Breast epithelium (tissue), 3 donors: ENCODE results near the gene SLC25A45.
A peak's percentile ranks its signal among the peaks of the same experiment; 100 is the strongest.

ENCODE experiments used
- POLR2A ChIP-seq: fragments of 450-650 bp; IDR thresholded peaks from one replicate; pipeline ENCODE4 v1.6.1; 2016; ENCODE audit warnings: antibody characterized with exemption, mild to moderate bottlenecking, moderate library complexity
- POLR2AphosphoS5 ChIP-seq, 3 donors: sonication (generic); formaldehyde crosslinking; IDR thresholded peaks; one replicate each; pipeline ENCODE4 v1.6.1; 2017; ENCODE audit warnings: antibody characterized with exemption in 3 of 3
- TF ChIP-seq, protein P1 (sequence below), 3 donors: fragments of 450-650 bp; IDR thresholded peaks; one replicate each; pipeline ENCODE4 v1.5.1; 2016 to 2017; ENCODE audit warnings: antibody characterized with exemption in 3 of 3, mild to moderate bottlenecking in 3 of 3, moderate library complexity in 3 of 3

DNA sequence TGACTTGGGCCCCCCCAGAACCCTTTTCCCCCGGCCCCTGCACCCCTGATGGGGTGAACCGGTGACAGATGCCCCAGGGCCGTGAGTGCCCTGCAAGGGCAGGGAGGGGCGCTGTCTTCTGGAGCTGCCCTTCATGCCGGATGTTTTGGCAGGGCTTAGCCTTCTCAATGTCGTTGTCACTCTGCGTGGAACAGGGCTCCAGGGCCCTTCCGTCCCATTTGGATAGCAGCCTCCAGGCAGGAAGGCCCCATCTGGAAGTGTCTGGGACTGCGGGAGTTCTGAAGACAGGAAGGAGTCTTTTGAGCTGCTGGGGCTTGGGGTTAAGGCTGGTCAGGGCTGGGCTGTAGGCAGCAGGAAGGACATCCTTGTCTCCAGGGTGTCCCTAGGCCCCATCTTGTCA, 8.6 kb upstream of the SLC25A45 start:
- TF ChIP-seq, protein P1, sequence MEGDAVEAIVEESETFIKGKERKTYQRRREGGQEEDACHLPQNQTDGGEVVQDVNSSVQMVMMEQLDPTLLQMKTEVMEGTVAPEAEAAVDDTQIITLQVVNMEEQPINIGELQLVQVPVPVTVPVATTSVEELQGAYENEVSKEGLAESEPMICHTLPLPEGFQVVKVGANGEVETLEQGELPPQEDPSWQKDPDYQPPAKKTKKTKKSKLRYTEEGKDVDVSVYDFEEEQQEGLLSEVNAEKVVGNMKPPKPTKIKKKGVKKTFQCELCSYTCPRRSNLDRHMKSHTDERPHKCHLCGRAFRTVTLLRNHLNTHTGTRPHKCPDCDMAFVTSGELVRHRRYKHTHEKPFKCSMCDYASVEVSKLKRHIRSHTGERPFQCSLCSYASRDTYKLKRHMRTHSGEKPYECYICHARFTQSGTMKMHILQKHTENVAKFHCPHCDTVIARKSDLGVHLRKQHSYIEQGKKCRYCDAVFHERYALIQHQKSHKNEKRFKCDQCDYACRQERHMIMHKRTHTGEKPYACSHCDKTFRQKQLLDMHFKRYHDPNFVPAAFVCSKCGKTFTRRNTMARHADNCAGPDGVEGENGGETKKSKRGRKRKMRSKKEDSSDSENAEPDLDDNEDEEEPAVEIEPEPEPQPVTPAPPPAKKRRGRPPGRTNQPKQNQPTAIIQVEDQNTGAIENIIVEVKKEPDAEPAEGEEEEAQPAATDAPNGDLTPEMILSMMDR (IDR thresholded peaks at IDR 0.05), result peak in 2 of 3 donors; percentile 19 to 20
- TF ChIP-seq POLR2A, result no peak
- TF ChIP-seq POLR2AphosphoS5 (IDR thresholded peaks at IDR 0.05), result peak in 1 of 3 donors; percentile 11
